GM19438 (cell line): ENCODE results near the gene MMP24.
"Not testable (repeated sequence)": the region's sequence is repeated elsewhere in the genome, so short reads cannot be mapped to it uniquely, and the experiment has no call there.

Experiments
- ATAC-seq: cut with Tn5 transposase; IDR thresholded peaks from one replicate; pipeline ENCODE4 v1.9.1; 2021; ENCODE audit warnings: low read depth; ENCODE audit not compliant: unreplicated experiment

The MMP24 gene

GRCh38 chr20:35226126-35226883, at the start of gene MMP24:
Gene MMP24, plus strand, starts transcription at chr20:35226690. Its CDS starts 49 bp downstream, at chr20:35226739.
- no peak for ATAC-seq

GRCh38 chr20:35179292-35180212, 46.9 kb upstream of the MMP24 start:
- ATAC-seq = no peak

DNA sequence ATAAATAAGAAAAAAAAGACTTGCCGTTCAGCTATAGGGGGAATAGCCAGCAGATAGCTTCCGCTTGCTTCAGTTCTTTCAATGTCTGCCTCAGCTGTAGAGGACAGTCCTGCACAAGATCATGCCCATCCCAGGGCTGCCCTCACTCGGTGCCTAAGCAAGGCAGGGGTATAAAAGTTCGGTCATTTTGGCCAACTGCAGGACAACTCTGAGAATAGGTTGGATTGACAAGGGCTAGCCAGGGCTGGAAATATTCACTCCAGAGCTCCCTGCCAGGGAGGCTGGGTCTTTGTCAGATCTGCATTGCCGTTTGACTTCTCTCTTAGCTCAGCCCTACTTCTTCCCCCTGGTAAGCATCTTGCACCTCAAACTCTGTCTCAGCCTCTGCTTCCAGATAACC, 46.2 kb upstream of the MMP24 start:
- no peak for ATAC-seq

GRCh38 chr20:35181731-35182130, 44.8 kb upstream of the MMP24 start:
- no peak for ATAC-seq

DNA sequence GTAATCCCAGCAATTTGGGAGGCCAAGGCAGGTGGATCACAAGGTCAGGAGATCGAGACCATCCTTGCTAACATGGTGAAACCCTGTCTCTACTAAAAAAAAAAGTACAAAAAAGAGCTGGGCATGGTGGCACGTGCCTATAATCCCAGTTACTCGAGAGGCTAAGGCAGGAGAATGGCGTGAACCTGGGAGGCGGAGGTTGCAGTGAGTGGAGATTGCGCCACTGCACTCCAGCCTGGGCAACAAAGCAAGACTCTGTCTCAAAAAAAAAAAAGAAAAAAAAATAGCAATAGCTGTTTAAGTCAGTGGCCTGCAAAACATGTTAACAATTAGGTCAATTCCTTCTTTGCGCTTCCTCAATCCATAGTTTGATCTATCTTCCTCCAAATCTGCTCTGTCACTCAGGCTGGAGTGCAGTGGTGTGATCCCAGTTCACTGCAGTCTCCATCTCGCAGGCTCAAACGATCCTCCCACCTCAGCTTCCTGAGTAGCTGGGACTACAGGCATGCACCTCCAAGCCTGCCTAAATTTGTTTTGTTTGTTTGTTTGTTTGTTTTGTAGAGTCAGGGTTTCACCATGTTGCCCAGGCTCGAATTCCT, 39.7 kb upstream of the MMP24 start:
- ATAC-seq = not testable (repeated sequence)

DNA sequence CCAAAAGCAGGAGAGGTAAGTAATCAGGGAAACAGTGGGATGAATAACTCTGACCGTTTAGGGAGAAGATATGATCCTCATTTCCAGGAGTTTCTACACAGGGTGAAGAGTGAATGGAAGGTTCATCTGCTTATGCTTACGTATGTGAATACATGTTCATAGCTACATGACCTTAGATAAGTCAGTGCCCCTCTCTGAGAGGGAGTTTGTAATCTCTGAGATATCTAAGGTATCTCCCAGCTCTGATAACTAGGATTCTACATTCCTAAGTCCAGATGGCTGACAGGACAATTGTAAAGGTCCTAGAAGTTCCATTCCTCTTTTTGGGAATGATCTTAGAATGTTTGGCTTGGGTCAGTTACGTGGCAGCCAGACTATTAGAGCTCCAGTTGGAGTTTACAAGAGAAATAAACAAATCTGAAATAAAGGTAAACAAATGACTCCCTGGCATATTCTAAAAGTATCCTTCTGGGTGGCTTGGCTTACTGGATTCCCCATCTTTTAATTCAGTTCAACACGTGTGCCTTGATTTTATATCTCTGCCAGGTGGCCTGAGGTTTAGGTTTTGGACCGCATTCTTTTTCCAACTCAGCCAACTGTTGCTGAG, 38.8 kb upstream of the MMP24 start:
- no peak for ATAC-seq

DNA sequence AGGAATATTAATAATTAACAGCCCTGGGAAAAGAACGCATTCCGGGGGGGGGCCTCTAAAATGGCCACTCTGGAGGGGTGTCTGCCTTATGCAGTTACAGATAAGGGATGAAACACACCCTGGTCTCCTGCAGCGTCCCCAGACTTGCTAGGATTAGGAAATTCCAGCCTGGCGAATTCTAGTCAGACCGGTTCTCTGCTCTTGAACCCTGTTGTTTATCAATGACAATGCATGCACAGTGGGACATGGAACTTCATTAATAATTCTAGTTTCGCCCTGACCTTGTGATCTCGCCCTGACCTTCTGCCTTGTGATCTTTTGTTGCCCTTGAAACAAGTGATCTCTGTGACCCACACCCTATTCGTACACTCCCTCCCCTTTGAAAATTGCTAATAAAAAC, 37.3 kb upstream of the MMP24 start:
- ATAC-seq = not testable (repeated sequence)

DNA sequence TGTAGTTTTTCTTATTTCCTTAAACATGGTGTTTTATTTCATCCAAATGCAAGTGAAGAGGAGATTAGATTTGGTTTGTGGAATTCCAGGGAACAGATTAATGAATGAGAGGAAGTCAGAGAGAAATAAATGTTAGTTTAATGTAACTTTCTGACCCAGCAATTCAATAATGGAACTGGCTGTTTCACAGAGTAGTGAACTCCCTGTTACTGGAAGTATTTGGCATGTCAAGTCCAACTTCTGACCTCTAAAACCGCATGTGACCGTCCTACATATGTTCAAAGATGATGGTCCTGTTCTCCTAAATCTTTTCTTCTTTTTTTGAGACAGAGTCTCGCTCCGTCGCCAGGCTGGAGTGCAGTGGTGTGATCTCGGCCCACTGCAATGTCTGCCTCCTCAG, 35.9 kb upstream of the MMP24 start:
- no peak for ATAC-seq

GRCh38 chr20:35191419-35192117, 34.9 kb upstream of the MMP24 start:
- no peak for ATAC-seq

DNA sequence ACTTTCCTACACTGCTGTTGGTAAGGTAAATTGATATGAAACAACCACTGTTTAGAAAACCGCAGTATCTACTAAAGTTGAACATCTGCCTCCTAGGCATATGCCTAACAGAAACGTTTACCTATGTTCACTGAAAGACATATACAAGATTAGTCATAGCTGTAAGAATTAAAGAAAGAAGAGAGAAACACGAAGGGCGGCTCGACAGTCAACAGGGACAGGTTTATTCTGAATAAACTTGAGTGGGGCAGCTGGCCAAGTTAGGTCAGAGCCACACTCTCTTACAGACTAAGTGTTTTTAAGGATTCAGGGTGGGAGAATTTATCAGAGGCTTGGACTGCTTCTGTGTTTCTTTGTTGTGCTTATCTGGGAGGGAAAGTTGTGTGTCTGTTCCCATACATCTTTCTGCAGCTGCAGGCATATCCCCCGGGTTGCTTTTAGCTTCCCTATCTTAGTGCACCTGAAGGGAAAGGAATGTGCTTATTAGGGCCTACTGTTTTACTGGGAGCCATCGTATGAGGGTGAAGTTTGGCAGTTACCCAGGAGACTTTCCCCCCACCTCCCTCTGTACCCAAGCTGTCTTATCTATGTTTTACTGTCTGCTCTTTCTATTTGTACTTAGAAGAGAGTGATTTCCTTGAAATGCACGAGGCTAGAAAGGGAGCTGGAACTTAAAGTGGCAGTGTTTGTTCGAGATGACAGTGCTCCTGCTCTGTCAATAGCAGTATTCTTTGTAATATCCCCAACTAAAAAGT, 34.2 kb upstream of the MMP24 start:
- no peak for ATAC-seq

DNA sequence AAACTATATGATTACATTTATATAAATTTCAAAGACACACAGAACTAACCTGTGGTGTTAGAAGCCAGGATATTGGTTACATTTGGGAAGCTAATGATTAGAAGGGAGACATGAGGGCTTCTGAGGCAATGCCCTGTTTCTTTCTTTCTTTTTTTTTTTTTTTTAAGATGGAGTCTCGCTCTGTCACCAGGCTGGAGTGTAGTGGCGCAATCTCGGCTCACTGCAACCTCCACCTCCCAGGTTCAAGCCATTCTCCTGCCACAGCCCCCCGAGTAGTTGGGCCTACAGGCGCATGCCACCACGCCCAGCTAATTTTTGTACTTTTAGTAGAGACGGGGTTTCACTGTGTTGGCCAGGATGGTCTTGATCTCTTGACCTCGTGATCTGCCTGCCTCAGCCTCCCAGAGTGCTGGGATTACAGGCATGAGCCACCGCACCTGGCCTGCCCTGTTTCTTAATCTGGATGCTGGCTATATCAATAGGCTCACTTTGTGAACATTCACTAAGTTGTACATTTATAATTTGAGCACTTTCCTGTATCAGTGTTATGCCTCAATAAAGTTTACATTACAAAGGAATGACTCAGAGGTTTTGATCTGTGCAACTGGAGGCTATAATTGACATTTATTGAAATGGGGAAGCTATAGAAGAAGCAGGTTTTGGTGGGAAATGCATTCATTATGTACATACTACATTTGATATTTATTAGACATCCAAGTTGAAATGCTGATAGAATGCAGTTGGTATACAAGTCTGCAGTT, 33.3 kb upstream of the MMP24 start:
- not testable (repeated sequence) for ATAC-seq

DNA sequence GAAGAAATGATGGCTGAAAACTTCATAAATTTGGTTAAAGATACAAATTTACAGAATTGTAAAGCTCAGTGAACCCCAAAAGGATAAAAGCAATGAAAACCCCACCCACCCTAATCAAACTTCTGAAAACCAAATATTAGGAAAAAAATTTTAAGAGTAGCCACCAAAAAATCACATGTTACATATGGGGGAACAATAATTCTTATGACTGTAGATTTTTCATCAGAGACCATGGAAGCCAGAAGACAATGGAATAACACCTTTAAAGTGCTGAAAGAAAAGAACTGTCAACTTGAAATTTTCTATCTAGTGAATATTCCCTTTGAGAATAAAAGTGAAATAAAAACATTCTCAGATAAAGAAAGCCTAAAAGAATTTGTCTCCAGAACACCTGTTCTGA, 30.2 kb upstream of the MMP24 start:
- no peak for ATAC-seq

- no peak for ATAC-seq
Measured at GRCh38 chr20:35199740-35200139, 26.8 kb upstream of the MMP24 start.

DNA sequence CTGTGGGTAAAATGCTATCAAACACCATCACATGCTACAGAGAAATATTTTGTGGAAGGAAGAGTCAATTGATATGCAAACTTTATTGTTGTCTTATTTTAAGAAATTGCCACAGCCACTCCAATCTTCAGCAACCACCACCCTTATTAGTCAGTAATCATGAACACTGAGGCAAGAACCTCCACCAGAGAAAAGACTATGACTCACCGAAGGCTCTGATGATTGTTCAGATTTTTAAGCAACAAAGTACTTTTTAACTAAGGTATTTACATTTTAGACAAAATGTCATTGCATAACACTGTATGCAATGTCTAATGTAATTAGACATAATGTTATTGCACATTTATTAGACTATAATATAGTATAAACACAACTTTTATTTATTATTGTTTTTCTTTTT, 26.2 kb upstream of the MMP24 start:
- ATAC-seq = no peak

- not testable (repeated sequence) for ATAC-seq
Measured at GRCh38 chr20:35201467-35201866, 25.0 kb upstream of the MMP24 start.

DNA sequence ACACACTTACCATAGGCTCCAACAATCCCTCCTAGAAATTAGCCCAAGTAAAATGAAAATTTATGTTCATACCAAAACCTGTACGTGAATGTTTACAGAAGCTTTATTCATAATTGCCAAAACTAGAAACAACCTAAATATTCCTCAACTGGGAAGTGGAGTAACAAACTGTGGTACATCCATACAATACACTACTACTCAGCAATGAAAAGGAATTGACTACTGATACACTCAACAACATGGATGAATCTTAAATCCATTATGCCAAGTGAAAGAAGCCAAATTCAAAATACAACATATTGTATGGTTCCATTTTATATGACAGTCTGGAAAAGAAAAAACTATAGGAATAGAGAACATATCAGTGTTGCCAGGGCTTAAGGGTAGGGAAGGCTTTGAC, 19.7 kb upstream of the MMP24 start:
- no peak for ATAC-seq

DNA sequence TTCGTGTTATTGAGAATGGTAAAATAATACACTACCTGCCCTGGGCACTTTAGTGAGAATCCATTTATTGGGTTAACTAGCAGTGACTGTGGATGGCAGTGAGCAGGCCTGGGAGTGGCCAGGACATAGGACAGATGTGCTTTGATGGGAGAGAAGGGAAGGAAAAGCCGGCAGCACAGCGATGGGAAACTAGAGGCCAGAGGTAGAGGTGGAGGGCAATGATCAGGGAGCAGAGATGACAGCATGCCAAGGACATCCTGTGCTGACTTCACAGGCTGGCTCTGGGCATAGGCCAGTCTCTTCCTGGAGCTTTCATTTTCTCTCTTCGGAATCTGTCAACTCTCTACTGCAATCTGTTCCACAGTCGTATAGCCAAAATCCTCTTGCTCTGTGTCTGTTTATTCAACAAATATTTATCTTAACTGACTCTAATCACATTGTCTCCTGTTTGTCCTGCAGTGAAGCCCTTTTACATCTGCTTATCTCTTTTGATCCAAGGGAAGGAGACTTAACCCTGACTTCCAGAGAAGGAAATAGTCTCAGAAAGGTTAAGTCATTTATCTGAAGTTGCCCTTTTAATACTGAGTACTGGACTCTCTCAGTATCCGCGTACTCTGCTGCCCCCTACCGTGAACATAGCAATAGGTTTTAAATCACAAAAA, 18.4 kb upstream of the MMP24 start:
- ATAC-seq = no peak
